HFFc6 (cell line): ENCODE results near the gene DPEP3. TPM values are rescaled to one million over a fixed set of nuclear protein-coding genes. Genes with fewer than 3 reads are reported as not detected.
"Not testable (repeated sequence)": the region's sequence is repeated elsewhere in the genome, so short reads cannot be mapped to it uniquely, and the experiment has no call there.

Source experiments
- DNase-seq: peaks from one replicate; pipeline ENCODE4 v3.0.0-alpha.2; 2018
- H3K27ac Mint-ChIP-seq: 2 replicates; pipeline ENCODE4 v1.8.0; 2020; ENCODE audit warnings: mild to moderate bottlenecking, mixed read lengths
- H3K27me3 Mint-ChIP-seq: 2 replicates; pipeline ENCODE4 v1.8.0; 2021; ENCODE audit warnings: mild to moderate bottlenecking, moderate library complexity, mixed read lengths; ENCODE audit not compliant: insufficient read depth
- H3K36me3 Mint-ChIP-seq: 2 replicates; pipeline ENCODE4 v1.8.0; 2021; ENCODE audit warnings: low read depth, mixed read lengths
- H3K4me1 Mint-ChIP-seq: 2 replicates; pipeline ENCODE4 v1.8.0; 2020; ENCODE audit warnings: low read depth, mixed read lengths
- H3K4me3 Mint-ChIP-seq: 2 replicates; pipeline ENCODE4 v1.8.0; 2020; ENCODE audit warnings: mild to moderate bottlenecking, moderate library complexity, mixed read lengths
- H3K9me3 Mint-ChIP-seq: 2 replicates; pipeline ENCODE4 v1.8.0; 2020; ENCODE audit warnings: mild to moderate bottlenecking, mixed read lengths
- CTCF ChIP-seq: fragments of 200-600 bp; sonication (generic); IDR thresholded peaks from 2 replicates; pipeline ENCODE4 v1.5.0; 2021; ENCODE audit warnings: antibody characterized with exemption, mild to moderate bottlenecking
- total RNA-seq, 6 experiments: library from RNA; stranded (reverse); fragmentation: NEBNext Ultra II Directional; extraction: Animal tissue kit (Norgen Biotek cat#: 25700); gene quantifications; 2 replicates in 1 of 6; 3 replicates in 5 of 6; pipeline ENCODE4 v1.2.3, GENCODE V29; 2021

DPEP3 gene
- total RNA-seq, 6 experiments from 2014 or later = not detected

GRCh38 chr16:67977469-67978227, 2.7 kb downstream of the DPEP3 start:
- Mint-ChIP-seq H3K4me1 (no peaks in the 10 kb centered on the region), H3K9me3 (no peaks in the 10 kb centered on the region), H3K36me3 (no peaks in the 10 kb centered on the region; the same call in 1 of the 2 replicates), H3K27ac (no peak overlapping the region), H3K27me3 (peaks cover 15% of the 10 kb centered on the region), H3K4me3 (no peak overlapping the region)
- DNase-seq = no peak
- no peak for TF ChIP-seq CTCF

GRCh38 chr16:67977005-67977404, 3.3 kb downstream of the DPEP3 start:
- peaks cover 15% of the 10 kb centered on the region for H3K27me3 Mint-ChIP-seq
- DNase-seq = no peak

GRCh38 chr16:67976205-67976604, 4.1 kb downstream of the DPEP3 start:
- H3K27ac Mint-ChIP-seq = no peak overlapping the region
- no peak for TF ChIP-seq CTCF
- DNase-seq = no peak
- peaks cover 16% of the 10 kb centered on the region for H3K27me3 Mint-ChIP-seq
- no peaks in the 10 kb centered on the region for H3K36me3 Mint-ChIP-seq
- H3K4me3 Mint-ChIP-seq = no peak overlapping the region
- no peaks in the 10 kb centered on the region for H3K9me3 Mint-ChIP-seq
- H3K4me1 Mint-ChIP-seq = no peaks in the 10 kb centered on the region

More at GRCh38 chr16:67977005-67977404, 3.3 kb downstream of the DPEP3 start:
- TF ChIP-seq CTCF = no peak
- Mint-ChIP-seq H3K27ac (no peak overlapping the region), H3K4me3 (no peak overlapping the region), H3K9me3 (no peaks in the 10 kb centered on the region), H3K4me1 (no peaks in the 10 kb centered on the region), H3K36me3 (no peaks in the 10 kb centered on the region)

GRCh38 chr16:67975321-67976105, 4.8 kb downstream of the DPEP3 start:
- no peaks in the 10 kb centered on the region for H3K9me3 Mint-ChIP-seq
- no peak for DNase-seq
- no peaks in the 10 kb centered on the region for H3K4me1 Mint-ChIP-seq
- H3K27ac Mint-ChIP-seq = no peak overlapping the region
- TF ChIP-seq CTCF = no peak
- H3K4me3 Mint-ChIP-seq = no peak overlapping the region
- no peaks in the 10 kb centered on the region for H3K36me3 Mint-ChIP-seq
- H3K27me3 Mint-ChIP-seq = peaks cover 17% of the 10 kb centered on the region

GRCh38 chr16:67972285-67972684, 8.0 kb downstream of the DPEP3 start:
- not testable (repeated sequence) for DNase-seq, H3K36me3 Mint-ChIP-seq, H3K27ac Mint-ChIP-seq, H3K9me3 Mint-ChIP-seq, H3K4me1 Mint-ChIP-seq, H3K4me3 Mint-ChIP-seq
- H3K27me3 Mint-ChIP-seq = peaks cover 12% of the 10 kb centered on the region

- no peak for TF ChIP-seq CTCF
- Mint-ChIP-seq H3K27ac (no peak overlapping the region), H3K9me3 (no peaks in the 10 kb centered on the region), H3K27me3 (peaks cover 12% of the 10 kb centered on the region), H3K4me1 (peaks cover 20% of the 10 kb centered on the region), H3K36me3 (peaks cover 13% of the 10 kb centered on the region), H3K4me3 (no peak overlapping the region)
- DNase-seq = no peak
Observed at GRCh38 chr16:67971111-67971510, 9.2 kb downstream of the DPEP3 start.
